HG03469 (cell line): ENCODE data around the gene POF1B.
"Not testable (repeated sequence)": the region's sequence is repeated elsewhere in the genome, so short reads cannot be mapped to it uniquely, and the experiment has no call there.

Experiments
- ATAC-seq: cut with Tn5 transposase; IDR thresholded peaks from one replicate; pipeline ENCODE4 v1.9.1; 2021; ENCODE audit warnings: mild to moderate bottlenecking, moderate library complexity, moderate number of reproducible peaks; ENCODE audit not compliant: unreplicated experiment

The POF1B gene, protein sequence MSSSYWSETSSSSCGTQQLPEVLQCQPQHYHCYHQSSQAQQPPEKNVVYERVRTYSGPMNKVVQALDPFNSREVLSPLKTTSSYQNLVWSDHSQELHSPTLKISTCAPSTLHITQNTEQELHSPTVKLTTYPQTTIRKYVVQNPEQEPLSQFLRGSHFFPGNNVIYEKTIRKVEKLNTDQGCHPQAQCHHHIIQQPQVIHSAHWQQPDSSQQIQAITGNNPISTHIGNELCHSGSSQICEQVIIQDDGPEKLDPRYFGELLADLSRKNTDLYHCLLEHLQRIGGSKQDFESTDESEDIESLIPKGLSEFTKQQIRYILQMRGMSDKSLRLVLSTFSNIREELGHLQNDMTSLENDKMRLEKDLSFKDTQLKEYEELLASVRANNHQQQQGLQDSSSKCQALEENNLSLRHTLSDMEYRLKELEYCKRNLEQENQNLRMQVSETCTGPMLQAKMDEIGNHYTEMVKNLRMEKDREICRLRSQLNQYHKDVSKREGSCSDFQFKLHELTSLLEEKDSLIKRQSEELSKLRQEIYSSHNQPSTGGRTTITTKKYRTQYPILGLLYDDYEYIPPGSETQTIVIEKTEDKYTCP

DNA sequence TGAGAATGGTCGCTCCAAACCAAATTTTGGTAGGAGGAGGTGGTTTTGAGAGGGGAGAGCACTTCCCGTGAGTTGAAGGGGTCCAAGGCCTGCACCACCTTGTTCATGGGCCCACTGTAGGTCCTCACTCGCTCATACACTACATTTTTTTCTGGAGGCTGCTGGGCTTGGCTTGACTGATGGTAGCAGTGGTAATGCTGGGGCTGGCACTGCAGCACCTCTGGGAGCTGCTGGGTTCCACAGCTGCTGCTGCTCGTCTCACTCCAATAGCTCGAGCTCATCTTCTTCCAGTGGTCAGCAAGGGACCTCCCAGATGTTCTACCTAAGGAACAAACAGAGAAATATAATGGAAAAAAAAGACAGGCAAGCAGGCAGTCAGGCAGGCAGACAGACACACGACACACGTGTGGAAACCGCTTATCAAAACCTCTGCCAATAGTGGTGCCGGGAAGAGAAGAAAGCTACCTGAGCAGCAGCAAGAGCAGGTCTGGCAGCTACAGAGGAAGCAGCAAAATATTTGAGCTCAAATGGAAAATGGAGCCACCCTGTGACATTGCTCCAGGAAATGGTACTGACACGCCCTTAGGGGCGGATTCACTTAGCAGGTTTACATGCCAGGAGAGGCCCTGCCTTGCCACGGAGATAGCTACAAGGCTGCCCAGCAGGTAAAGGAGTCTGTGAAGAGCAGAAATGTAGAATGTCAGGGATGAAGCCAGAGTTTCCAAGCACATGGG is at the start of gene POF1B:
POF1B (minus strand) TSS at position 492 of the 734 bp plus-strand sequence; CDS start at position 281, 211 bp downstream.
- ATAC-seq, result no peak

DNA sequence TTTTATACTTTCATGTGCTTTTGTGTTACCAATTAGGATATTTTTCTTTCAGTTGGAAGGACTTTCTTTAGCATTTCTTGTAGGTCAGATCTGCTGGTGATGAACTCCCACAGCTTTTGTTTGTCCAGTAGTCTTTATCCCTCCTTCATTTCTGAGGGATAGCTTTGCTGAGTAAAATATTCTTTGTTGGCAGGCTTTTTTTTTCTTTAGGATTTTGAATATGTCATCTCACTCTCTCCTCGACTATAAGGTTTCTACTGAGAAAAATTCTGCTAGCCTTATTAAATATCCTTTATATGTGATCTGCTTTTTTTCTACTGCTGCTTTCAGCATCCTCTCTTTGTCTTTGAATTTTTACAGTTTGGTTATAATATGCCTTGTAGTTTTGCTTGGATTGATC is 49.6 kb upstream of the POF1B start:
- ATAC-seq, result no peak

DNA sequence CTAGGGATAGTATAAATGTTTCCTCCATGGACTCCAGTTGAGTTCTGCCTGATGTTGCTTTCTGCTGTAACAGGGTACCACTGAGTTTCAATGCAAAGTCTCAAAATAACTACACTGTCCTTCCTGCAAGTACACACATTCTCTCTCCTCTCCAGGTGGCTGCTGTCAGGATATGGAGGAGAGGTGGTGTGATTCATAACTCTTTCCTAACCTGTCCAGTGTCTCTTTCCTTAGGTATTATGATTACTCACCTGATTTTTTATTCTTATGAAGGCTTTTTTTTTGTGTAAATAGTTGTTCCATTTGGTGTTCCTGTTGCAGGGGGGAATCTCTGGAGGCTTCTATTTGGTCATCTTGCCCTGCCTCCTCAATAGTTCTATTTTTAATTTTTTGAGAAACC is 39.8 kb upstream of the POF1B start:
- ATAC-seq, result no peak

DNA sequence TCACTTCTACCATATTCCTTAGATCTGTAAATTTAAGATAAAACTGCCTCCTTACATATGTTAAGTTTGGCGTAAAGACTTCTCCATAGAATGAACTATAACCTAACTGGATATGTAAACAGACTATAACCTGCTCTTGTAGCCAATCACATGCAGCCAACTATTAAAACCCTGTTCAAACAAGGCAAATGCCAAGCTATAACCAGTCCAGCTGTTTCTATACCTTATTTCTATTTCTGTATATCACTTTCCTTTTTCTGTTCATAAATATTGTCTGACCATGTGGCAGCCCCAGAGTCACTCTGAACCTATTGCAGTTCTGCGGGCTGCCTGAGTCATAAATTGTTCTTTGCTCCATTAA is 12.4 kb upstream of the POF1B start:
- no peak for ATAC-seq

DNA sequence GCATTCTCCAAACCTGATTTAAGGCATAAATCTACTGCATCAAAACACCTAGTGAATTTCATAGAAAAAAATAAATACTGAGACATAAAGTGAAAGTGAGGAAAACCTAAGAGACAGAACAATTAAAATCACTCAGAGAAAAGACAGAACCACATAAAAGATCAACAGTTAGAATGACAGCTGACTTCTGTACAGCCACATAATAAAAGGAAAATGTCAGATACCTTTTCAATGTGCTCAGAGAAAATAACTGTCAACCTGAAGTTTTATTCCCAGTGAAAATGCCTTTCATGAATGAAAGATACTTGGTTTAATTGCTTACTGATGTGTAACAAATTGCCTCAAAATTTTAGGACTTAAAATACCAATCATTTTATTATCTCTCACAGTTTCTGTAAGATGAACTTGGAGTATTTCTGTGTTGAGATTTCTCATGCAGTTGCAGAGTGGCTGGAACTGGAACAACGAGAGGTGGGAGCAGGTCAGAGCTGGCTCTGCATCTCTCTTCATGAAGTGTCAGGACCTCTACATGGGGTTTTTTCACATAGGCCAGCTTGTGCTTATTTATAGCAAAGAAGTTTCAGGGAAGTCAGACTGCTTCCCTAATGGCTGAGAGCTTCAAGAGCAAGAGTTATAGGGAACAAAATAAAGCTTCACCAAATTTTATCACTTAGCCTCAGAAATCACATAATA is 11.9 kb upstream of the POF1B start:
- ATAC-seq, result no peak

DNA sequence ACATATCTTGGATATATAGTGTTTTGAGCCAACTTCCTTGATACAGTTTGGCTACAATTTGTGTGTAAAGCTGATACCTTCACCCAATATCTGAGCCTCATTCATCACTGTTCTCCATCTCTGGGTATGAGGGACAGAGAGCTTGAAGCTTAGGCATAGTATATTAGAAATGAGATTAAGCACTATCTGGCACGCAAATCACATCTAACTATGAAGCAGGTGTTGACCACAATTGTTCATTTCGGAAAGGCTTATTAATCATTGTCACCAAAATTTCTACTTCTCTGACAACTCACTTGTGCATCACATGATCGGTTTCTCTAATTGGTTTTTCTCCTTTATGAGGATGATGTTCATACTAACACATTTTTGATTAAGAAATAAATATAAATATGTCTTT is 2.1 kb upstream of the POF1B start:
- no peak for ATAC-seq

DNA sequence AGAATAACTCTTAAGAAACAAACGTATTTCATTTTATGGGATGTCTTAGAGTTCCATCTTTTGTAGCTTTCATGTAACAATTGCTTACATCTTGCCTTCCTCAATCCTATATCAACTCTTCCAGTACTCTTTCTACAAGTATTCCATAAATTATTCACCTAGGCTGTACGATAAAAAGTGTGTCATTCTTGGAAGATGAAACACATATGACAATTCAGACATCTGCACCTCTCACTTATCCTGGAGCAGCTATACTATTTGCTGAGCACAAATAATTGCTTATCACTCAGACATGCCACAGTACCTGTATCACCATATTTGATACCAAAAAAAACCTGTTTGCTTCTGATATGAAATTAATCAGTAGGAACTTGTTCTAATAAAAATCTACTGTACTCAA is 1.0 kb downstream of the POF1B start:
- ATAC-seq, result no peak

DNA sequence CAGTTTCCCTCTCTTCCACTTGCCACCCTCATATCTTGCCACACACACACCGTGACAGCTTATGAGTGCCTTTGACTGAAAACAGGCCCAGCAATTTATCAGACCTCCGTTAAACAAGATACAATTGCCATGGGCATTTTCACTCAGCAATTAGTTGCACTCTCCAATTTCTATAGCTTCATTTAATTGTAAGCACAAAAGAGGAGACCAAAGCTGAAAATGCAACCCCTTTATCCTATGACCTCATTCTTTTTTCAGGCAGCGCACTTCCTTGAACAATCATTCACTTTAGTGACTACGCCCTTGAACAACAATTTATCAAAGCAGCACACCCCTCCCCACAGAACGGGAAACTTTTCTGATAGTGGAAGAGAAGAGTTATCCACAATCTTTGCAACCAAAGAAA is 4.1 kb downstream of the POF1B start:
- ATAC-seq, result no peak

DNA sequence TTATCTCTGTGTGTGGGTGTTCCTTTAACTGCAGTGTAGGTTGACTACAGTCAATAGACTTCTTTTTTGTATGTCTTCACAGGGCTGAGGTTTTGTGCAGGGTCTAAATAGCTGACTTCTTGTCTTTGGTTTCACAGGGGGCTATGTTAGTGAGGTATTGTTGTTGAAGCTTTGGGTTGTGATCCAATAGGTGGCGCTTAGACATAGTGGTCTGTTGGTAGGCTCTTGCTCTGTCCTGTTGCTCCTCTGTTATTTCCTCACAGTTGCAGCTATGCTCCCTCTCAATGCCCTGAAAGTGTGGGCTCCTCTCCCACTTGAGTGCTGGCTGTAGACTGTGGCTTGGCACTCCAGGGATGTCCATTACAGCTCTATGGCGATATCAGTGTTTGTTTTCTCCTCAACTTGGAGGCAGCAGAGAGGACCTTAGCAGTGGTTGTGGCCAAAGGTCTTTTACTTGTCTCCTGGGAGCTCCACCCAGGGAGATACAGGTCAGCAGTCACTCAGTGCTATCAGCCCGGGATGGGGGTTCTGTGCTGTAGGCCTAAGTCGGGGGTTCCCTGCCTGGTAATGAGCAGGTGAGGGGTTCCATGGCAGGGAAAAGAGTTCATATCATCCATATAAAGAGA is 14.0 kb downstream of the POF1B start:
- ATAC-seq, result no peak

DNA sequence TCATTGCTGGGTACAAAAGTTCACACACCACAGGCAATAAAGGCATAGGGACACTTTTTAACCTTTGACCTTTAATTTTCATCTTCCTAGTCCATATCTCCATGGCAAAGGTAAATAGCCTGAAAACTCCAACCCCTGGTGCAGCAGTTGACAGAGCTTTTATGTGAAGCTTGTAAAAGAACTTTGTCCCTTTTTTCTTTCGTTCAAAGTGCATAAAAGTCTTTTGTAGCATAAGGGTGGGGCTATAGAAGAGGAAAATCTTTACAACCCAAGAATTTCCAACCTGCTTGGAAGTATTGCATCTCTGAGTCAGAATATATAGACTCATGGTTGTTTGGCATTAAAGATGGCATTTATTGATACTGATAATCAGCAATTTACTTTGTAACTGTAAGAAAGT is 20.4 kb downstream of the POF1B start:
- ATAC-seq, result no peak

DNA sequence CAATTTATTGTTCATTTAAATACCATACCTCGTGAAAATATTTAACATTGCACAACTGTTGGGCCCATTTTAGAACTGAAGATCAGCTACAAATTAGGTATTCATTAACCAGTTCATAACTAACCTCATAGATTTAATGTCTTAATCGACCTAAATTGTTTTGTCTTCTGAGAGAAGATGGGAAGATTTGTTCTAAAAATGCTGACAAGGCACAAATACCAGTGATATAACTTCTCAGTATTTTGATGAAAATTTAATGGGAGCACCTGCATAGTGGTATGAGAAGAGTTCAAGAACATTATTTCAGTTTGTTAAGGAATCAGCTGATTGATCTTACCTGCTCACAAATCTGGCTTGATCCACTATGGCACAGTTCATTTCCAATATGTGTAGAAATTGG is 33.9 kb downstream of the POF1B start:
- ATAC-seq, result no peak

DNA sequence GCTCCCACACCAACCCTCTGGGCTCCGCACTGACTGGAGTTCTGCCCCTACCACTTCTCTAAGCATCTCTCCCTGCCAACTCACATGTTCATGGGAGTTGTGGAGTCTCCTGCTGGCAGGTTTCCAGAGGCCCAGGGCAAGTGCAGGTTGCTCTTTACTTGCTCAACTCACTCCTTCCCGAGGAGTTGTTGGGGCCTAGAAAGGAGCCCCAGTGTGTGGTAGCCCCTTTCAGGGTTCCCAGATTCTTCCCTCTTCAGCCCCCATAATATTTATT is 52.5 kb downstream of the POF1B start:
- ATAC-seq, result no peak

DNA sequence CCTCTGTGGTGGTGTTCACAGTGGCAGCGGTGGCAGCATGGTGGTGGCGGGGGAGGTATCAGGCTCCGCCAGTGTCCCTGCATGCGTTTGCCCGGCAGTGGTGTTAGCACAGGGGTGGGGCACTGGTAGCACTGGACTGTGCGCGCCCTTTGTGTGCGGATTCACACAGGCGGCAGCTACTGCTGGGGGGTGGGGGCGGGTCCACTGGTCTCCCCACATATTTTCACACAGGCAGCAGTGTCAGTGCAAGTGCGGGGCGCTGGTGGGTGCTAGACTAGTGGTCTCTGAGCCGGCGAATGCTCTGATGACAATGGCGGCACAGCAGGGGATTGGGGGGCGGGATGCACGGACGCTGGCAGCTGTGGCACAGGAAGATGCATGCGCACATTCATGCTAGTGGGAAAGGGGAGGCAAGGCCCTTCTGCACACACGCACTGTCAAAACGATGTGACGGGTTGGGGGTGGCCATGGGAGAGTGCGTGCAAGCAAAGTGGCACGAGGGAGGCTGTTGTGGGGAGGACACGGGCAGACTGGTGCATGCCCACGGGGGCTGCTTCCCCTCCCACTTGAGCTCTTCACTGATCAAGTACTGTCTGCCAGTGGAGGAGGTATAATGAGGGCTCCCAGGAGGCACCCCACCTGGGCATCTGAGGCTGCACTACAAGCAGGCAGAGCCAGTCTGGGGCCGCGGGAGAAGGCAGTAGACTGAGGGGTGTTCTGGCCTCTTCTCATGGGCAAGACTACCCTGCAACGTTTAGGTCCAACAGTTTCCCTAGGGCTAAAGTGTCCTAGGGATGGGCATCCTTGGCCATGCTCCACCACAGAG is 53.0 kb downstream of the POF1B start:
- no peak for ATAC-seq

DNA sequence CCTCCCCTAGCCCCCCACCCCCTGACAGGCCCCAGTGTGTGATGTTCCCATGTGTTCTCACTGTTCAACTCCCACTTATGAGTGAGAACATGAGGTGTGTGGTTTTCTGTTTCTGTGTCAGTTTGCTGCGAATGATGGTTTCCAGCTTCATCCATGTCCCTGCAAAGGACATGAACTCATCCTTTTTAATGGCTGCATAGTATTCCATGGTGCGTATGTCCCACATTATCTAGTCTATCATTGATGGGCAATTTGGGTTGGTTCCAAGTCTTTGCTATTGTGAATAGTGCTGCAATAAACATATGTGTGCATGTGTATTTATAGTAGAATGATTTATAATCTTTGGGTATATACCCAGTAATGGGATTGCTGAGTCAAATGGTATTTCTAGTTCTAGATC is 68.1 kb downstream of the POF1B start:
- ATAC-seq, result not testable (repeated sequence)

DNA sequence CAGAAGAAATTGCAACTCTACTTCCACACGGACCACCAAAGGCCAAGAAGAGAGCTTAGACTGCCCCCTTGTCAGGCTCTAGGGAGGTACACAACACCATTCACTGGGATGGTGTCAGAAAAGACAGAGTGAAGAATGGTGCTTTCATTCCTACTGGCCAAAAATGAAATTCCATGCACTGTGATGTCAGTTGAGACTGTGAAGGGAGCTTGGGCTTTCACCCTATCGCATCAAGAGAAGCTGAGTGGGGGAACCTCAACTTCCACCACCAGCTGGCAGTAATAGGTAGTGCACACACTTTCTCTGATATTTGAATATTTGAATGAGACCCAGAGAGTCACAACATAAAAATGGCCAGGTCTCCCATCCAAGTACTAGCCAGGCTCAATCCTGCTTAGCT is 69.7 kb downstream of the POF1B start:
- ATAC-seq, result no peak

DNA sequence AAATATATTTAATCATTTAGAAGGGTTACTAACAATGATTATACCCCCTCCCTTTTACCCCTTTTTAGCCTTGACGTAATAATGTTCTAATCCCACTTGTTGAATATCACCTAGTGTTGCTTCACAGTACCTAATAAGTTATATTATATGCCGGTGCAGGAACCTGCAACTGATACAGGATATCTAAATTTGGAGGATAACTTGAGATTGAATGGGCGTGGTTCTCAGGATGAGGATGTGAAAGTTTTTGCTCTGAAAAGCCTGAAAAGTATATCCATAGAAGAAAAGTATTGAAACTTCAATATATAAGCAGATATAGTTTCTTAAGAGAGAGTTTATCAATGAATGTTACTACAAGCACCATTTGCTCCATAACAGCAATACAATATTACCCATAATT is 75.9 kb downstream of the POF1B start:
- ATAC-seq, result peak; percentile 92

DNA sequence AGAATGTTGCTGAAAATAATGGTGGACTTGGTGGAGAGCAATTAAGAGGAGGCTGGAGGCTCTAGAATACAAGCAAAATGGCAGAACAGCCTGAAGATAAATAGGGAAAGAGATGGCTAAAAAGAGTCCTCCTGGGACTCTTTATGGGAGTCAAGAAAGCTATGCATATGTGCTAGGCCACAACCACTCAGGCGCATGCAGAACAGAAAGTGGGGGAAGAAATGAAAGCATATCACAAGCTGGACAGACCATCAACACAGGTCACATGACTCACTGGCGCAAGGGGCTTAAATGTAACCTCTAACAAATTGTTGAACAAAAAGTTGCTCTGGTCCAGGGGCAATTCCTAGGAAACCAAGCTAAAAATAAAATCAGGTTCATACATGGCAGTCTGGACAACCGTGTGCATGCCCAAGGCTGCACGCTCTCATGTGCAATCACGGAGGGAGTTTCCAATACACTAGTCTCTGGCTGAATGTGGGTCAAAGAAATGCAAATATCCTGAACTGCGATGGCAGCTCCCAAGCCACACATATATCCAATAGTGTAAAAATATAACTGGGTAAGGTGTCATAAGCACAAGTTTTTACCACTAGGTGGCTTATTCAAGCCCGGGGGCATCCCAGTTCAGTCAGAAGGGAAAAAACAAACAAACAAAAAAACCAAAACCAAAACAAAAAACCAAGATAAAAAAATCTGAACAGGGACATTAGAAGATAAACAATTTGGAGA is 90.3 kb downstream of the POF1B start:
- ATAC-seq, result peak; percentile 86

DNA sequence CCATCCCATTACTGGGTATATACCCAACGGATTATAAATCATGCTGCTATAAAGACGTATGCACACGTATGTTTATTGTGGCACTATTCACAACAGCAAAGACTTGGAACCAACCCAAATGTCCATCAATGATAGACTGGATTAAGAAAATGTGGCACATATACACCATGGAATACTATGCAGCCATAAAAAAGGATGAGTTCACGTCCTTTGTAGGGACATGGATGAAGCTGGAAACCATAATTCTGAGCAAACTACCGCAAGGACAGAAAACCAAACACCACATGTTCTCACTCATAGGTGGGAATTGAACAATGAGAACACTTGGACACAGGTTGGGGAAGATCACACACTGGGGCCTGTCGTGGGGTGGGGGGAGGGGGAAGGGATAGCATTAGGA is 94.2 kb downstream of the POF1B start:
- not testable (repeated sequence) for ATAC-seq

DNA sequence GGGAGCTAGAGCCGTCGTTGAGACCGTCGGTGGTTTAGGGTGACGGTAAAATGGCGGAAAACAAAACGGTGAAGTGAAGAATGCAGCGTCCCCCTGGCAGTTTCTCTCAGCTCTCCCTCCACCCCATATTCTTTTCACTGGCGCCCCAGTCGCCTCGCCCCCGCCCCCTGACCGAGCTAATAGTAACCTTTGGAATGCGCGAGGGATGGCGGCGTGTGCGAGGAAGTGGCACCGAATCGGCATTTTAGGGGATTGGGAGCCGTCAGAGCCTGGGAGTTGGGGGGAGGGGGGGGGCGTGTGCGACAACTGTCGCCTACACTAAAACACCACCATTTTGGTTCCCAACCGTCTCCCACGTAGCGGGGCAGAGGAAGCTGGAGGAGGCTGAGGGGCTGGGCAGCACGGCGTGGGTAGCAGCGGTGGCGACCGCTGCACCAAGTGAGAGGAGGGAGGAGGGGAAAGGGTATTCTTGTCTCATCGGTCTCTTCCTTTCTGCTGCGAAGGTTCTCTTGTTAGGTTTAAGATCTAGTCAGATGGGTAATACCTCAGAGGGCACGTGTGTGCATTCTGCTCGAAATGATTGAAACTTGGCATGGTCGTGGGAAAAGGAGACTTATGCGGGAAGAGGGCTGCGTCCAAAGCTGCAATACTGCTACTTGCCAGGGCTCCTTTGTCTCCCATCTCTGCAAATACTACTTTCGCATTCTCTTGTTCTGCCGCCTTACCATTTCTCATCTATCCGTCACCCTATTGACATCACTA is 134.8 kb downstream of the POF1B start:
- peak; percentile 32 for ATAC-seq
